ENCODE measurements around the gene BRAF.
"Not testable (repeated sequence)": the region's sequence is repeated elsewhere in the genome, so short reads cannot be mapped to it uniquely, and the experiment has no call there.

The BRAF gene

DNA sequence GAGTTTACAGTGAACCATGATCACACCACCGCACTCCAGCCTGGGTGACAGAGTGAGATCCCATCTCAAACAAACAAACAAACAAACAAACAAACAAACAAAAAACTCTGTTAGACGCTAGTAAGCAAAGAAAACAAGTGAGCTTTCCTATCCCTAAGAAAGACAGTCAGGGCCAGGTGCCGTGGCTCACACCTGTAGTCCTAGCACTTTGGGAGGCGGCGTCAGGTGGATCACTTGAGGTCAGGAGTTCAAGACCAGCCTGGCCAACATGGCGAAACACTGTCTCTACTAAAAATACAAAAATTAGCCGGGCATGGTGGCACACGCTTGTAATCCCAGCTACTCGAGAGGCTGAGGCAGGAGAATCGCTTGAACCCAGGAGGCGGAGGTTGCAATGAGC lies 247.8 kb downstream of the BRAF start:
- not testable (repeated sequence) for DNase-seq

DNA sequence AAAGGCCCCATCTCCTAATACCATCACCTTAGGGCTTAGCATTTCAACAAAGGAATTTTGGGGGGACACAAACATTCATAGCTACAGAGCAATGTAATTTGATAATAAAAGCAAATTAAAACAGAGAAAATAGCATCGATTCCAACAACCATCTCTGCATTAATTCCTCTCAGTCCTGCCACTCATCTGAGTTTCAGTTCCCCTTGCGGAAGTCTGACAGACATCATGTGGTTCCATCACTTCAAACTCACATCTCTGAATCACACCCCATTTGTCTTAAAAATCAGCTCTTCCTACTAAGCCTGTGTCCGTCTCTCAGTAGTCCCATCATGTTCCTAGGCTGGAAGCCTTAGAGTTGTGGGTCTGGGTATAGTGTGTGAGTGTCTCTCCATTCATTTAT lies 248.4 kb downstream of the BRAF start:
- no peak for DNase-seq

GRCh38 chr7:140675726-140676125 lies 249.0 kb downstream of the BRAF start:
- DNase-seq, result no peak

GRCh38 chr7:140674899-140675701 lies 249.6 kb downstream of the BRAF start:
- DNase-seq, result no peak

- DNase-seq, result no peak
Measured at GRCh38 chr7:140674356-140674800, 250.4 kb downstream of the BRAF start.

DNA sequence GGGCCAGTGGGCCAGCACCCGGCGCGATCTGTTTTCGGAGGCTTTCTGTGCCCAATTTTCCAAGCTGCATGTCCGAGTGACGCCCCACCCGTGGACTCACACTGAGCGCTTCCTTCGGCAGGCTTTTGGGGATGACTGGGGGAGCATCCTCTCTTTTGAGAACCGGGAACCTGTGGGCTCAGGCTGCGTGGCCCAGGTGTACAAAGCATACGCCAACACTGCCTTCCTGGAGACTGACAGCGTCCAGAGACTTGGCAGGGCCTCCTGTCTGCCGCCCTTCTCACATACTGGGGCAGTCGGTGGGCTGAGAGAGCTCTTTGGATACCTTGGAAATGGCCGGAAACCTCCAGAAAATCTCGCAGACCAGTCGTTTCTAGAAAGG lies 251.0 kb downstream of the BRAF start:
- DNase-seq, result no peak

DNA sequence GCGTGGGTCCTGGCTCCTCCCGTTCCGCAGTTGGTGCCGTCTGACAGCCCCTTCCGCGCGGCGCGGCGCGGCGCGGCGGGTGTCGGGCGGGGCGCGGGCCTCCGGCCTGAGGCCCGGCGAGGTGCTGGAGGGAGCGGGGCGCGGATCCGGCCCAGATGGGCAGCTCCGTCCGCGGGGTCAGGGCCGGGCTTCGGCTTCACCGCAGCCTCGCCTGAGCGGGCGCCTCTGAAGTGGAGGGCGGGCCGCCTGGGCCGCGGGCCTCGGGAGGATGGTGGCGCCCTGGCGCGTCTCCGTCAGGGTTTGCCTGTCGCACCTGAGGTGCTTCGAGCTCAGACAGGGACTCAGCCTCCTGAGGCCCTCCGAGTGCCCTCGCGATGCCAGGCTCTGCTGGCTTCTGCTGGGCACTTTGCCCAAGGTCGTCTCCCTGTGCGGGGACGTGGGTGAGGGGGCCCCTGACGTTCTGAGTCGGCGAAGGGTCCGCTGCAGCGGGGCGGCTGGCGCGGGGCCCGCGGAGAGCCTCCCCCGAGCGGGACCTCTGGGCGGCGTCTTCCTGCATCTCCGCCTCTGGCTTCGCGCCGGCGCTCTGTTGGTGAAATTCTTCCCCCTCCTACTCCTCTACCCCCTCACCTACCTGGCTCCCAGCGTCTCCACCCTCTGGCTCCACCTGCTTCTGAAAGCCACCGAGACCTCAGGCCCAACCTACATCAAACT lies 251.5 kb downstream of the BRAF start:
- peak; percentile 49 for DNase-seq

DNA sequence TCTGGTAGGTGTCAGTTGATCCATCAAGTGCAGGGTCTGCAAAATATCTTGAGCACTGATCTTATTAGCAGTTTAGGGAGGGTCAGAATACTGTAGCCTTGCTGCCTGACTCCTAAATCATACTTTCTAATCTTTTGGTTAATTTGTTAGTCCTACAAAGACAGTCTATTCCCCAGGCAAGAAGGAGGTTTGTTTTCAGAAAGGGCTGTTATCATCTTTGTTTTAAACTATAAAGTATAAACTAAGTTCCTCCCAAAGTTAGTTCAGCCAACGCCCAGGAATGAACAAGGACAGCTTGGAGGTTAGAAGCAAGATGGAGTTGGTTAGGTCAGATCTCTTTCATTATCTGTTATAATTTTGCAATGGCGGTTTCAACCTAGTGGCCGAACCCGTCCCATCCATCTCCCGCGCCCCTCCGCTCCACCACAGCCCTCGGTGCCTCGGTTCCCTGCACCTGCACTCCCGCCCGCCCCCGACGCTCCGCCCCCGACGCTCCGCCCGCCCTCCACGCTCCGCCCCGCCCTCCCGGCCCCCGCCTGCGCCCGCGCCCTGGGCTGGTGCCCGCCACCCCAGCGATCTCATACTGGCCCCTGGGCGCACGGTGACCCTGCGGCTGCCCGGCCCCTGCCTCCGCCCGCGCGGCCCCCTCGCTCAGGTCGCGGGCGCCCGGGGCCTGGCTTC lies 252.2 kb downstream of the BRAF start, which contains the start of gene ADCK2:
ADCK2 (plus strand) TSS at position 564 of the 681 bp plus-strand sequence. CDS start 386 bp downstream, outside the sequence.
- peak; percentile 44 for DNase-seq

- DNase-seq, result no peak
Measured at GRCh38 chr7:140671966-140672365, 252.8 kb downstream of the BRAF start.

DNA sequence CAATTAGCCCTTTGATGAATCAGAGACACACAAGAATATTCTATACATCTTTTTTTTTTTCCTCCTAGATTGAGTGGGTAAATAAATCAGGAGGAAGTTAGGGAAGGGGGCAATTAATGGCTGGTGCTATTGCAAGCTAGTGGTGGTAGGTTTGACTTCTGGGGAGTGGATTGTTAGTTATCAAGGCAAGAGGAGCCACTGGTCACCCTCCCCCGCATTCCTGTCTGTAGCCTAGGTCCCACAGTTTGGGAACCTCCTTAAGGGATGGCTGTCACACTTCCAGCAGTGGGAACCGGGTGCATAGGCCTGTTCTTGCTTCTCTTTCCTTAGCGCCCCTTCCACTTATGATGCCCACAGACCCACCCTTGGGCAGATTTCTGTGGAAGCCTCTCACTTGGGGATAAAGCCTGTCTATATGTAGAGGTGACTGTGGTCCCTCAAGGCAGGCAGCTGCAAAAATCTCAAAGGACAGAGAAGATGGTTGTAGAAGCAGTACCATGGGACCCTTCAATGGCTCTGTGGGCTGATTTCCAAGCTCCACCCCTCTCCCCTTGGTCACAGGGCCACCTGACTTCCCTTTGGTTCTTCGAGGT lies 254.3 kb downstream of the BRAF start:
- DNase-seq, result no peak

DNA sequence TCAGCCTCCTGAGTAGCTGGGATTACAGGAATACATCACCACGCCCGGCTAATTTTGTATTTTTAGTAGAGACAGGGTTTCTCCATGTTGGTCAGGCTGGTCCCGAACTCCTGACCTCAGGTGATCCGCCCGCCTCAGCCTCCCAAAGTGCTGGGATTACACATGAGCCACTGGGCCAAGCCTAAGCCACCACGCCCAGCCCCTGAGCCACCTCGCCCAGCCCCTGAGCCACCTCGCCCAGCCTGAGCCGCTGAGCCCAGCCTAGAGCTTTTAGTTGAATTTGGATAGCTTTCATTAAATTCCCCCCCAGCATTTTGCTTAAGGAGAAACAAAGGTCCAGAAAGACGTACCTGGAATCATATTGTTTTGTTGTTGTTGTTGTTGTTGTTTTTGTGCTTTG lies 254.9 kb downstream of the BRAF start:
- DNase-seq, result not testable (repeated sequence)

GRCh38 chr7:140669352-140669751 lies 255.4 kb downstream of the BRAF start:
- DNase-seq, result no peak

Measured in NCI-H774 (cell line).